ENCODE measurements around the gene RIPOR1.
"Not testable (repeated sequence)": the region's sequence is repeated elsewhere in the genome, so short reads cannot be mapped to it uniquely, and the experiment has no call there.

The RIPOR1 gene

DNA sequence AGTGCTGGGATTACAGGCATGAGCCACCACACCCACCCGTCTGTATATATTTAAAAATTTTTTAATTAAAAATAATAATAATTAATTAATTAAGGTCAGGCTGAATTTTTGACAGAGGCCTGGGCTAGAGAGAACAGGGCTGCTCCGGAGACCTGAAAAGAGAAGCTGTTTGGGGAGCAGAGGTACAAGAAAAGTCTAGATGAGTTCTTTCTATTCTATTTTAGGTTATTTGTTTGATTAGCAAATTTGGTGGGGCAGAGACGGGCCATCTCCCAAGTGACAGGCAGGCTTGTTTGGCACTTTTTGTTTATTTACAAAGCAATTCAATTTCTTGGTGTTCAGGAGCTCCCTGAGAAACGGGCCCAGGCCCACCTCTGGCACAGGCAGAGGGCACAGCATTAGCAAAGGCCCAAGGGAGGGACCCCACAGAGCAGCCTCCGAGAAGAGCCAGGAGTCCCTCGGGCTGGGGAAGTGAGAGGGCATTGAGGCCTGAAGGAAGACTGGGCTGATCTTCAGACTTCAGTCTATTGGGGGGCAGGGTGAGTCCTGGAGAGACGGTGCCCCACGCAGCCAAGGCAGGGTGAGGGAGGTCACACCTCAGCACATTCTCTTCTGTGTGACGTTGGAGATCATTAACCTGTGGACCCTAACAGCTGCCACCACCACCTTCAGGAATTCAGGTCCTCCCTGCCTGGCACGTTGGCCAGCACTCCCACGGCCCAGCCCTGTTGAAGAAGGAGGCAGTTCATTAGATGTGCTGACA is 10.8 kb upstream of the RIPOR1 start:
- no peak for DNase-seq (ENCODE audit: low read depth)

DNA sequence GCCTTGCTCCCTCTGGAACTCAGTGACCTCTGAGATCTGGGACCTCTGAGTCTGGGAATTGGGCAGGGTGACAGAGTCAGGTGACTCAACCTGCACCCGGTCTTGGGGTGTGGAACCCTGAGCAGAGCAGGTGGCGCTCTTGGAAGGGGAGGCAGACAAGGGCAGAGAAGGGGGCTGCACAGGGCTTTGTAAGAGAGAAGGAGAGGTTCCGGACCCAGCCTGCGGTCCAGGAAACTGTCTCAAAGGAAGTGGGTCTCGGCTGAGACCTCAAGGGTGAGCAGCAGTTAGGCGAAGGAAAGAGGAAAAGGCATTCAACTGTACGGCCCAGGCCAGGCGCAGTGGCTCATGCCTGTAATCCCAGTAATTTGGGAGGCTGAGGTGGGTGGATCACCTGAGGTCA is 10.0 kb upstream of the RIPOR1 start:
- no peak for DNase-seq (ENCODE audit: low read depth)

DNA sequence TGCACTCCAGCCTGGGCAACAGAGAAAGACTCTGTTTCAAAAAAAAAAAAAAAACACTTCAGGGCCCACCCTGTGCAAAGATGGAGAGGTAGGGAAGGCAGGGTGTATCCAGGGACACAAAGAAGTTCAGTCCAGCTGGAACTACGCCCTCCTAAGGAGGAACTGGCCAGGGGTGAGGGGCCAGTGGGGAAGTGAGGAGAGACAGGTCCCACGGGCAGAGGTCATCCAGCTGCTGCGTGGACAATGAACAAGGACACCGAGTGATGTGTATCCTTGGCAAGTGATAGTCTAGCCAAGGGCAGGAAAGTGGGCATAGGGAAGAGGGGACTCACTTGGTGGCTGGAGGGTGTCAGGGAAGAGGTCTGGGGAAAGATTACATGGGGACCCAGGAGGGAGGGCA is 9.4 kb upstream of the RIPOR1 start:
- DNase-seq (ENCODE audit: low read depth): no peak

DNA sequence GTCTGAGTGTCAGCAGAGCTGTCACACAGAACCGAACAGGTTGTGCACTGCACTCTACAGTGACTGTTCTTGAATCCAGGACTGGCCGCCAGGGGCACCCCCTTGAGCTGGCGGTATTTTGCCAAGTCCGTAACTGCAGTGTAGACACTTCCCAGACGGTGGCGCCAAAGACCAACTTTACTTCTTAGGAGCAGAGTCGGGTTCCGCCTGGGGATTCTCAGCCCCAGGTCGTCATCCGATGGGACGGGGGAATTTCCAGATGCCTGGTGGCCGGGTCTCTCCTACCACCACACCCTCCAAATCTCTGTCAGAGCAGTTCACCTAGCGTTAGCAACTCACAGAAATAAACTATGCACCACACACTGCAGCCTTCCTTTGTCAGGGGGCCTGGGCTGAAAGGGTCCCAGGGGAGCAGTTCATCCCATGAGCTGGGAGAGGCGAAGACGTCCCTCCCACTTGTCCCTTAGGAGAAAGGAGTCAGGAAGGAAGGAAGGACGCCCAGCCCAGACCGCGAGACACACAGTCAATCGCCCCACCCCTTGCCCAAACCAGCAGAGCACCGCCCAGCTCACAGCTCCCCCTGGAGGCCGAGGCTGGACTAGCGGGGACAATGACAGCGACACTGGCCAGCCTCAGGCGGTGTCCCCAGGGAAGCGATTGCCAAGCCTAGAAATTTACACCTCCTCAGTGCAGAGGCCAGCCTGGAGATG is 7.4 kb upstream of the RIPOR1 start:
- DNase-seq (ENCODE audit: low read depth): peak; percentile 99

DNA sequence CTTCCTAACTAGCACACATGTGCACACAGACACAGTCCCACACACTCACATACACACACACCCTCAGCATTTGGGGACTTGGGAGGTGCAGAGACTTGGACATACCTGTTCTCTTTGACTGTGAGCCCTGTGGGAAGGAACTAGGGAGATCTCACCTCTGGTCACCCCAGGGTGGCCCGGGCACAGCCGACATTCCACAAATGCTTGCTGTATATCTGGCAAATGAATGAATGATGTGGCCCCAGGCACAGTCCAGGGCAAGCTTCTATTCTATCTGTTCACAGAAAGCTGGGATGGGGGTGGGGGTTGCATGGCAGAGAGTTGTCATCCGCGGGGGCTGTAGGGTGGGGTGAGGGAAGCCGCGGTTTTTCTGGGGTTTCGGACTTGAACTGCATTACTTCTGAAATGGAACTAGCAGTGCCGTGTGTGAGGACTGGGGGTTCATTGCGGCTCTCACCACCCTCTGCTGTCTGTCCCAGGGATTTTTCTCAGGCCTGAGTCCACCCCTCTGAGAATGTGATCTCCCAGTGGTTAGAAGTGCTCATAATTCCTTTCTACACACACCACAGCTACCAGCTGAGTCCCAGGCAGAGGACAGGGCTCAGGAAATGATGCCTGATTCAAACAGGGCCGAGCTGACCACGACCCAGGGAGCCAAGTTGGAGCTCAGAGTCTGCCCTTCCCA is 3.3 kb upstream of the RIPOR1 start:
- DNase-seq (ENCODE audit: low read depth): no peak

DNA sequence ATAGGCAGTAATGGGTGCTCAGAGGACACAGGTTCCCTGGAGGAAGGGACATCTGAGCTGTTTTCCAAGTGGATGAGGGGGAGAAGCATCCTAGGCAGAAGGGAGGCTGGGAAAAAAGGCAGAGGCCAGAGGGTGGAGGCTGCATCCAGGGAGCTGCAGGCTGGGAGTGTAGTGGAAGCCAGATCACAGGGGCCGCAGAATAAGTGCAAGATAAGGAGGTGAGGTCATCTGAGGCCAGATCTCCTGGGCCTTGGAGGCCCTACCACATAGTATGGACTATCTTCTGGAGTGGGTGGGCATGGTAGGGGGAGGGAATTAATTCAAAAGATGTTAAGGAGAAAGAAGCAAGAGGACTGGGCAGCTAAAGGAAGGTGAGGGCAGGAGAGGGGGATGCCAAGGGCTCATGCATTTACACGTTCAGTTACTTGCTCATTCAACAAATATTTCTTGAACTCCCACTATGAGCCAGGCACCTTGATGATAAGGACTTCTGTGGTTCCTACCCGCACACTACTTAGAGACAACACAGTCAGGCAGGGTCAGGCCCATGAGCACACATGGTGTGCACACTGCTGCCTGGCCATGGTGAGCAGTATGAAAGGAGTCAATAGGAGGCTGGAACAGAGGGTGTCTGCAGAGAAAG is 2.4 kb upstream of the RIPOR1 start:
- no peak for DNase-seq (ENCODE audit: low read depth)

DNA sequence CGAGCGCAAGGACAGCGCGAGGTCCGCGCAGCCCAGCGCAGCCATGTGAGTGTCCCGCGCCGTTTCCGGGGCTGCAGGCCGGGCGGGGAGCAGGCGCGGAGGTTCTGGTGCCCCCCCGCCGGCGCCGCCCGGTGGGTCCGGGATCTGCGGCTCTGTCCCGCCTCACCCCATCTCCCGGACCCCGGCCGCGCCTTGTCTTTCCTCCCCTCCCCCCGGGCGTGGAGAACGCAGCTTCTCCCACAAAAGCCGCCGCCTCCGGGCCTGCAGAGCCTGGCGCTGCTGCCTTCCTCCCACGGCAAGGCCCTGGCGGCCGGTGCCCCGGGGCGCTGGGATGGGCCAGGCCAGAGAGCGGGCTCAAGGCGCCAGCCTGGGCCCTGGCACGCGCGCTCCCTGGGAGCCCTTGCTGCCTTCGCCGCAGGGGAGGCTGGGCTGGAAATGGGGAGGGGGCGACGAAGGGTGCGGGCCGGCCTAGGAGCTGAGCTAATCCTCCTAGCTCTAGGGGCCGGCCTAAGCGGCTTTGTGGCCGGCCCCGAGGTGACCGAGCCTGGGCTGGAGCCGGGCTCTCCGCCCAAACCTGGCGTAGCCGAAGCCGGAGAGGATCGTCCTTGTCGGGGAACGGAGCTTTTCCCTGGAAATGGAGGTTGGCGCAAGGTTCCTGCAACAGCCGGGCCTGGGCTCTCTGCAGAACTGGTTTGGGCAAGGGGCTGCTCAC is 397 bp downstream of the RIPOR1 start:
- DNase-seq (ENCODE audit: low read depth): no peak

DNA sequence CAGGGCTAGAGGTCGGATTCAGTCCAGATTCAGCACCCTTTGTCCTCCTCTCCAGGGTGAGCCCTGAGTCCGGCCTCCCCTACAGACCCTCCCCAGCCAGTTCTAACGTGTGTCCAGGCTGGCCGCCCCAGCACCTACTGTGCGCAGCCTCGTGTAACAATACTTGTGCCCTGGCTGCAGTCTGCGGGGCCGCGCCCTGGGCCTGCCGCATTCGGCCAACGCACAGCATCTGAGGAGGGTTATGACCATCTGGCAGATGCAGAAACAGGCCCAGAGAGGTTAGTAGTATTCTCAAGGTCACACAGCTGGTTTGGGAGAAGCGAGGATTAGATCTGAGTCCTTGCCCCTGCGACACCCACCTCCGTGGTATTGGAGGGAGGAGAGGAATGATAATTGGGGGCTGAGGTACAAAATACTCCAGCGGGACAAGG is 968 bp downstream of the RIPOR1 start:
- no peak for DNase-seq (ENCODE audit: low read depth)

DNA sequence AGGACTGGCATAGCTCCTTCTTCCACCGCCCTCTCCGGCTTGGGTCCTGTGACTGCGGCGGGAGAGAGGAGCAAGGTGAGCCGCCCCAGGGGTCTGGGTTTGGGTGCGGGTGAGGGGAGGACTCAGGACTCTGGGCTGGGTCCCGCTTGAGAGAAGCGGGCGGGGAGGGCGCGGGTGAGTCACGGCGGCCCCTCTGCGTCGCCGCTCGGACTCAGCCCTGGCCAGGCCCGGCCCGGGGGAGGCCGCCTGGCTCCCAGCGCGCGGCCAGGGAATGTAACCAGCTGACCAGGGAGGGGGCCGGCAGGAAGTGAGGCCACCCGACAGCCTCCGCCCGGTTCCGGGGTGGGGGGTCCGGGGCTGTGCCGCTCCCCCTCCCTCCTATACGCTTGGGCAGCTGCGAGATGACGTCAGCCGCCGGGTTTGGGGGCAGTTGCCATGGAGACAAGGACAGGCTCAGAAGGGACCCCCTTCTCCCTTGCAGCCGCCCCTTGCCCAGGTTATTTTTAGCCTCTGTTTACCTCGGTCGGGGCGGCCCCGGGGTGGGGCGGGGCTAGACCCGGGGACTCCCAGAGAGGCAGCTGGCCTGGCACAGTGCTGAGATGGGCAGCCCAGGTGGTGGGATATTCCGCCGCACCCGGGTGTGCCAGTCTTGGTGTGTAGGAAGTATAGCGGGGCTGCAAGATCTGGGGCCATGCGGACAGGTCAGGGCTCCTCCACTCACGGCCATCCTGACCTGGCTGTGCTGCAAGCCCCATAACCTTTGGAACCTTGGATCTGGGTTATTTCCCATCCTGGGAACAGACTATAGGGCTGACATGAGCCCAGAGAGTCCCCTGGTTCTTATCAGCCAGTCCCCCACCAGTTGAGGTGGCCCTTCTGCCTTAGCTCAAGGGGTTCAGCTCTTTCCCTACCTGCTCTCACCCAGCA is 1.6 kb downstream of the RIPOR1 start:
- DNase-seq (ENCODE audit: low read depth): no peak

DNA sequence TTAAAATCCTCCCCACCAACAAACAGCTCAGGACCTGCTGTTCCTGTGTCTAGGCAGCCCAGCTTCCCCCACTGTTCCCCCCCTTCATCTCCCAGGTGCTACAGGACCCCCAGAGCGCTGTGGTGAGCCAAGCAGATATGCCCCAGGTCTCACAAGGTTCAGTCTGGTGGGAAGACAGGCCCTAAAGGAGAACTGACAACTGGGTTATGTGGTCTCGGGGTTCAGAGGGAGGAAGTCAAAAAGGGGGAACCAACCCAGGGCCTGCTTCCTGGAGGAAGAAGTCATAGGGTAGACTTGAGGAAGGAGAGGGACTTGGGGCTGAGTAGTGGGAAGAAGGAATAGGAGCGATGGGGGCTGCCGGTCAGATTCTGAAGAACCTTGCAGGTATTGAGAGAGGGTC is 2.6 kb downstream of the RIPOR1 start:
- DNase-seq (ENCODE audit: low read depth): no peak

DNA sequence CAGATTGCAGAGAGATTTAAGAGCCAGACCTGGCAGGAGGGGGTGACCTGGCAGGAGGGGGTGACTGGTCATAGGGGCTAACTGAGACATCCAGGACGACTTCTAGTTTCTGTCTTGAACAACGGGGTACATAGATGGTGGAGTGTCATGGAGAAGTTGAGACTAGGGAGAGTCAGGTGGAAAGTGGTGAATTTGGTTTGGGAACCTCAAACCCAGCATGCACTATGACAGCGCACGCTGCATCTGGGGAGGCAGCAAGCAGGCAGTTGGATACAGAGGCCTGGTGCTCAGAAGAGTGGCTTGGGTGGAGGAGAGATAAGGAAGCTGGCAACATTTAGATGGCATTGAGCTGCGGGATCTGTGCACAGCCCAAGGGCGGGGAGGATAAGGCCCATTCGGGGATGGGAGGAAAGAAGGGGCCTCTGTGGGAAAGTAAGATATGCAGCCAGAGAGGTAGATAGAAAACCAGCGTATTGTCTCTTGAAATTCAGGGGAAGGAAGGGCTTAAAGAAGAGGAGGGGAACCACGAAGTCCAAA is 4.5 kb downstream of the RIPOR1 start:
- DNase-seq (ENCODE audit: low read depth): no peak

DNA sequence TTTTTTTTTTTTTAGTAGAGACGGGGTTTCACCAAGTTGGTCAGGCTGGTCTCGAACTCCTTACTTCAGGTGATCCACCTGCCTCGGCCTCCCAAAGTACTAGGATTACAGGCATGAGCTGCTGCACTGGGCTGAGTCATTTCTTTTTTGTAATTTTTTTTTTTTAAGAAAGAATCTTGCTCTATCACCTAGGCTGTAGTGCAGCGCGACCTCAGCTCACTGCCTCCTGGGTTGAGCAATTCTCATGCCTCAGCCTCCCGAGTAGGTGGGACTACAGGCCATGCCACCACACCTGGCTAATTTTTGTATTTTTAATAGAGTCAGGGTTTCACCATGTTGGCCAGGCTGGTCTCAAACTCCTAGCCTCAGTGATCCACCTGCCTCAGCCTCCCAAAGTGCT is 5.4 kb downstream of the RIPOR1 start:
- DNase-seq (ENCODE audit: low read depth): not testable (repeated sequence)

DNA sequence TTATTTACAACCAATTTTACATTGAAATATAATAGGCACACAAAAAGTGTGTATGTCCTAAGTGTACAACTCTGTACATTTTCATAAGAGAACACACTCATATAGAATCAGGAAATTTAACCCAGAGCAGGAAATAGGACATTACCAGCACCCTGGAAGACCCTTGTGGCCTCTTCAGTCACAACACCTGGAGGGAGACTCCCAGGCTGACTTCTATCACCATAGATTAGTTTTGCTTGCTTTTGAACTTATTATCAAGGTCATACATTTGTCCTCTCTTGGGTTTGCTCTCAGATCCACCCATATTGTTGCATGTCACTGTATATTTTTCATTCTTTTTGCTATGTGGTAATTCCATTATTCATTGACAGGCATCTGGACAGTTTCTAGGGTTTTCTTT is 5.8 kb downstream of the RIPOR1 start:
- no peak for DNase-seq (ENCODE audit: low read depth)

DNA sequence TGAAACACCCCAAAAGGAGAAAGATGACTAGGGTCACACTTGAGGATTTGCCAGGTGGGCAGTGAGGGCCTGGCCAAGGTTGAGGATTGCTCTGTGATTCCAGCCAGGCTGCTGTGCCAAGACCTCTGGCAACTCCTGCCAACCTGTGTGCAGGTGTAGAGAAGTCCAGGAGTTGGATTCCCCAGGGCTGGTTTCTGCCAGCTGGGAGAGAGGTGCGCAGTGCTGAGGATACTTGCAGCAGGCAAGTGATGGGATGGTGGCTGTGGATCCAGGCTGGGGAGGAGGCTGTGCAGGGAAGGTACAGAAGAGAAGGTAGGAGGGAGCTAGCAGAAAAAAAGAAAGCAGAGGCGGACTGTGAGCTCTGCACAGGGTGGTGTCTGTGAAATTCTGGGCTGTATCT is 6.6 kb downstream of the RIPOR1 start:
- no peak for DNase-seq (ENCODE audit: low read depth)

DNA sequence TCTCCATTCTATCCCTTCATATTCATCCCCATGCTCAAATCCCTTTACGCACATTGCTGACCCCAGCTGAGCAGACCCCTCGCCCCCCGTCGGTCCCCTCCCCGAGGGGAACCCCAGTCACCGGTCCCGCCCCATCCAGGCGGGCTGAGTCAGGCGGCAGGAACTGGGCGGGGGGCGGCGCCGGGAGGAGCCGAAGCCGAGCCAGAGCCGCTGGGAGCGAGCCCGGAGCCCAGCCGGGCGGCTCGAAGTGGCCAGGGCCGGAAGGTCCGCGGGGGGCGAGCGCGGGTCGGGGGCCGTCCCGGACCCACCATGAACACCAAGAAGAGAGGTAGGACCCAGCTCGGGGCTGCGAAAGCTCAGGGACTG is 8.6 kb downstream of the RIPOR1 start:
- DNase-seq (ENCODE audit: low read depth): no peak

DNA sequence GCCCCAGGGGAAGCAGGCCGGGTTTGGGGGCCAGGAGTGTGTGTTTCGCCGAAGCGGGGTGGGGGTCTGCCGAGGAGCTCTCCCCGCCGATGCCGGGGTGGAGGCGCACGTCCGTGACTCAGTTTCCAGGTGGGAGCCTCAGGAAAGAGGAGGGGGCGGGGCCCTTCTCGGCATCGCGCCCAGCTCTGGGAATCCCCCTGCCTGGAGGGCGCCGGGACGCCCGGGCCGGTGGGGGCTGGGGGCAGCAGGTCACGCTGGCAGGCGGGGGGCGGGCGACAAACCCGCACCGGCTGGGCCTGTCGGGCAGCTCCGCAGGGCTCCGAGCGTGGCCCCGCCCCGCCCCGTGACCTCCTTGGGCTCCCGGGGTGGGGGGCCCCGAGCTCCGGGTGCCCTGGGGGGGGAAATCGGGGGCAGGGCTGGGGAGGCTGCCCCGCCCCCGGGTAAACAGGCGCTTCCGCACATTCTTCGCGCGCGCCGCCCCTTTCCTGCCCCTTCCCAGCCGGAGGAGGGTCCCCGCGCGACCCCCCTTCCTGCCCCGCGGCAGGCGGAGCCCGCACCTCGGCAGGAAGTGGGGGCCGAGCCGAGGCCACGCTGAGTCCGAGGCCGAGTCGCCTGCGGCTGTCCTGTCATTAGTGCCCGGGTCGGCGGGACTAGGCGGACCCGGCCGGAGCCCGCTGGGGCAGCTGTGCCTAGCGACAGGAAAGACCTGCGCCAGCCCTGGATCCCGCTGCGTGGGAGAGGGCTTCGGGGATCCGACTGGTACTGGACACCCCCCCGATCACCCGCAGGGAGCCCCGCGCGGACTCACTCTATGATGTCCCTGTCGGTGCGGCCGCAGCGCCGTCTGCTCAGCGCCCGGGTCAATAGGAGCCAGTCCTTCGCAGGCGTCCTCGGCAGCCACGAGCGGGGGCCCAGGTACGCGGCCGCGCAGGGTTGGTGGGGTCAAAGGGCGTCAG is 9.3 kb downstream of the RIPOR1 start:
- DNase-seq (ENCODE audit: low read depth): no peak

DNA sequence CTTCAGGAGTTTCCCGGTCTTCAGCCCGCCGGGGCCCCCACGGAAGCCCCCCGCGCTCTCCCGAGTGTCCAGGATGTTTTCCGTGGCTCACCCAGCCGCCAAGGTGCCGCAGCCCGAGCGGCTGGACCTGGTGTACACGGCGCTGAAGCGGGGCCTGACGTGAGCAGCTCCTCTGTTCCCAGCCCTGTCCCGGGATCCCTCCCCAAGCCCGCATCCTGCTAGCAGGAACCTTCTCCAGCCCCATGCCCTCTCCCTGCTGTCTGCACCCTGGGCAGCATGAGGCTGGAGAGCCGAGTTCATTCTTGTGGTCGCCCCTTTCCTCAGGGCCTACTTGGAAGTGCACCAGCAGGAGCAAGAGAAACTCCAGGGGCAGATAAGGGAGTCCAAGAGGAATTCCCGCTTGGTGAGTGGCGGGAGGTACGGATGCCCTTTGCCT is 10.1 kb downstream of the RIPOR1 start:
- no peak for DNase-seq (ENCODE audit: low read depth)

DNA sequence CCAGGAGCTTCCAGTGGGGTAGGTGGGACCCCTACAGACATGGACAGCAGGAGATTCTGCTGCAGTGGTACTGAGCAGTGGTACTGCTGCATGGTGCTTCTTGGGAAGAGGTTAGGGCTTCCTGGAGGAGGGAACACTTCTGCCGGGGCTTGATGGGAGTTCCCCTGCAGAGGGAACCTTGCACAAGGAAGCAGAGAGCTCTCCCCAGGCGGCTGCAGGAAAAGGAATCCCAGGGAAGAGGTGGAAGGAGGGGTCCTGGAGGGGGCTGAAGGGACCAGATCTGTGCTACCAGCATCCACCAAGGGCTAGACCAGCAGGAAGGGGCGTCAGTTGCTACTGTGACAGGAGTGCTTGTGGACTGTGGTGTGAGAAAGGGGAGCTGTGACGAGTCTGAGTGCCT is 10.6 kb downstream of the RIPOR1 start:
- no peak for DNase-seq (ENCODE audit: low read depth)

Measured in stimulated activated CD8-positive, alpha-beta memory T cell treated with anti-CD3 and anti-CD28 coated beads, Interleukin-7, amount 100 ng/mL, for 24 hours (primary cell).